Measurements from ENCODE around the gene NLGN1. TPM values are rescaled to one million over a fixed set of nuclear protein-coding genes. Genes with fewer than 3 reads are reported as not detected.

Gene NLGN1
- total RNA-seq, 1 donor from 2014 or later, result not detected

DNA sequence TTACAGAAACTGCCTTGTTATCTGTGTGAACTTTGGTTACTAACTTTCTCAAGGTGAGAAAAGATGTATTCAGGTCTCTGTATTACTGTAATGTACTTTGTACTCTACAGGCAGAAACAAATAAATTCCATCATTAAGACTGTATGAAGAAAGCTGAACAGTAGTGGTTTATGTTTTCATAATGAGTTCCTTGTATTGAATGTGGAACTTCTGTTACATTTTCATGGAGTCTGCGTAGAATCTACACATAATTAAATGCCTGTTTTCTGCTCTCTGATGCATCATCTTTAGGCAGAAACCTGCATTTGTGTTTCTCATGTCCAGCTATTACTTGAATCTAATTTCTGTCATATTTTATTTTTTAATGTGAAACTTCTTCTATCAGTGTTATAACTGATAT is 302.8 kb downstream of the NLGN1 start:
- no peak overlapping the region for H3K27ac Mint-ChIP-seq
- no peaks in the 10 kb centered on the region for H3K4me1 Mint-ChIP-seq
- ChIA-PET CTCF (no interaction called here), POLR2A (no interaction called here)
- no peak for ATAC-seq (ENCODE audit: low read depth)
- TF ChIP-seq, protein P1, sequence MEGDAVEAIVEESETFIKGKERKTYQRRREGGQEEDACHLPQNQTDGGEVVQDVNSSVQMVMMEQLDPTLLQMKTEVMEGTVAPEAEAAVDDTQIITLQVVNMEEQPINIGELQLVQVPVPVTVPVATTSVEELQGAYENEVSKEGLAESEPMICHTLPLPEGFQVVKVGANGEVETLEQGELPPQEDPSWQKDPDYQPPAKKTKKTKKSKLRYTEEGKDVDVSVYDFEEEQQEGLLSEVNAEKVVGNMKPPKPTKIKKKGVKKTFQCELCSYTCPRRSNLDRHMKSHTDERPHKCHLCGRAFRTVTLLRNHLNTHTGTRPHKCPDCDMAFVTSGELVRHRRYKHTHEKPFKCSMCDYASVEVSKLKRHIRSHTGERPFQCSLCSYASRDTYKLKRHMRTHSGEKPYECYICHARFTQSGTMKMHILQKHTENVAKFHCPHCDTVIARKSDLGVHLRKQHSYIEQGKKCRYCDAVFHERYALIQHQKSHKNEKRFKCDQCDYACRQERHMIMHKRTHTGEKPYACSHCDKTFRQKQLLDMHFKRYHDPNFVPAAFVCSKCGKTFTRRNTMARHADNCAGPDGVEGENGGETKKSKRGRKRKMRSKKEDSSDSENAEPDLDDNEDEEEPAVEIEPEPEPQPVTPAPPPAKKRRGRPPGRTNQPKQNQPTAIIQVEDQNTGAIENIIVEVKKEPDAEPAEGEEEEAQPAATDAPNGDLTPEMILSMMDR (IDR thresholded peaks at IDR 0.05), result no peak
- intact Hi-C loops (cut with micrococcal nuclease), result no loop called here
- H3K9me3 Mint-ChIP-seq, result peaks cover 2% of the 10 kb centered on the region
- no peak overlapping the region for H3K4me3 Mint-ChIP-seq
- no peak for DNase-seq
- H3K36me3 Mint-ChIP-seq (ENCODE audit: low read depth), result no peaks in the 10 kb centered on the region
- no peaks in the 10 kb centered on the region for H3K27me3 Mint-ChIP-seq

DNA sequence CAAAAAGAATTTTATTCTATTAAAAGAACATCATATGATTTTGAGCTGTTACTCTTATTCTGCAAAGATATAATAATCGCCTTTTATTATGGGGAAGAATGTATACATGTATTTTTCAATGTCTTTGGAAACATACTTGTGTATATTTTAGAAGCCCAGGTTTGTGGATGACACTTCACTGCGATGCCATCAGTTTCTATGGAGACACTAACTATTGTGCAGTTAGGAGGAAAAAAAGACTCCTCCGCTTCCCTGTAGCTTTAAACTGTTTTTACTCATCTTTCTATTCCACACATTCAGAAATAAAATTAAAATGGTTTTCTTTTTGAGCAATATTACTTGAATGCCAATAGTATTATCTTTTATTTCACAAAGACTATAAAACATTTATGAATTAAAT is 305.0 kb downstream of the NLGN1 start:
- Mint-ChIP-seq H3K4me1 (no peaks in the 10 kb centered on the region), H3K4me3 (no peak overlapping the region), H3K9me3 (peaks cover 2% of the 10 kb centered on the region), H3K27me3 (no peaks in the 10 kb centered on the region), H3K36me3 (ENCODE audit: low read depth) (no peaks in the 10 kb centered on the region), H3K27ac (no peak overlapping the region)
- intact Hi-C loops (cut with micrococcal nuclease), result no loop called here
- ATAC-seq (ENCODE audit: low read depth), result no peak
- no peak for DNase-seq
- POLR2A ChIA-PET, result no interaction called here
- TF ChIP-seq, protein P1 (IDR thresholded peaks at IDR 0.05), result no peak
- CTCF ChIA-PET, result no interaction called here

DNA sequence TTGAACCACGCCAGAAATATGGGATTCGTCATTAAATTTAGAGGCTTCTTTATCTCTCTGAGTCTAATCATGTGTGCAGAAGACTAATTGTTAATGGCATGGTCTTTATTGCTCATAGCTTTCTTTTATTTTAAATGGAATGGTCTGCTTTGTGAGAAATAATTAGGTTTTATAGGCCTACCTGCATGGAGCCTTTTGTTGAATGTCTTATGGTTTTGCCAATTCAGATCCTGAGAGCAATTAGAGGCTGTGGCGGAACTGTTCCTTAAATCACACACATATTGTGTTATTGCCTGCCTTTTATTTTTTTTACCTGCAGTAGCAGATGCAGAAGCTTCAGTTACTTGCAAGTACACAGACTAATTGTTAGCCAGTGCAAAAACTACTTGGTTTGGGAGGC is 306.2 kb downstream of the NLGN1 start:
- H3K27me3 Mint-ChIP-seq, result no peaks in the 10 kb centered on the region
- ChIA-PET POLR2A (no interaction called here), CTCF (no interaction called here)
- H3K36me3 Mint-ChIP-seq (ENCODE audit: low read depth), result no peaks in the 10 kb centered on the region
- intact Hi-C loops (cut with micrococcal nuclease), result no loop called here
- peaks cover 2% of the 10 kb centered on the region for H3K9me3 Mint-ChIP-seq
- no peak overlapping the region for H3K27ac Mint-ChIP-seq
- no peak overlapping the region for H3K4me3 Mint-ChIP-seq
- DNase-seq (no peak), ATAC-seq (ENCODE audit: low read depth) (no peak)
- H3K4me1 Mint-ChIP-seq, result no peaks in the 10 kb centered on the region
- TF ChIP-seq, protein P1 (IDR thresholded peaks at IDR 0.05), result no peak

DNA sequence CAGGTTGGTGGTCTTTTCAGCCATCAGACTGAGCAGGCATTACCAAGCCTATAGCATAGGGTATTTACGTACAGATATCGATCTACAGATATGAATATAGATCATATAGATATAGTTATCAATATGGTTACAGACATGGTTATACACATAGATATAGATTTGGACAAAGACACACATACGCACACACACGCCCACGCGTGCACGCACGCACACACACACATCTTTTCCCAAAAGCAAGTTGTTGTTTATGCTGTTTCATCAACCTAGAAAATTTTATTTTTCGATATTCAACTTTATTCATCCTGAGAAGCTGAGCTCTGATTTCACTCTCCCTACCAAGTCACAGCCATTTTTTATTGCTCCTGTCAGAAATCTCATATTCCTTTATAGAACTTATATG is 309.1 kb downstream of the NLGN1 start:
- ChIA-PET POLR2A (no interaction called here), CTCF (no interaction called here)
- H3K27me3 Mint-ChIP-seq, result no peaks in the 10 kb centered on the region
- intact Hi-C loops (cut with micrococcal nuclease), result no loop called here
- H3K36me3 Mint-ChIP-seq (ENCODE audit: low read depth), result no peaks in the 10 kb centered on the region
- no peak overlapping the region for H3K27ac Mint-ChIP-seq
- DNase-seq (no peak), ATAC-seq (ENCODE audit: low read depth) (no peak)
- H3K4me3 Mint-ChIP-seq, result no peak overlapping the region
- H3K4me1 Mint-ChIP-seq, result no peaks in the 10 kb centered on the region
- H3K9me3 Mint-ChIP-seq, result no peaks in the 10 kb centered on the region
- TF ChIP-seq, protein P1 (IDR thresholded peaks at IDR 0.05), result no peak

DNA sequence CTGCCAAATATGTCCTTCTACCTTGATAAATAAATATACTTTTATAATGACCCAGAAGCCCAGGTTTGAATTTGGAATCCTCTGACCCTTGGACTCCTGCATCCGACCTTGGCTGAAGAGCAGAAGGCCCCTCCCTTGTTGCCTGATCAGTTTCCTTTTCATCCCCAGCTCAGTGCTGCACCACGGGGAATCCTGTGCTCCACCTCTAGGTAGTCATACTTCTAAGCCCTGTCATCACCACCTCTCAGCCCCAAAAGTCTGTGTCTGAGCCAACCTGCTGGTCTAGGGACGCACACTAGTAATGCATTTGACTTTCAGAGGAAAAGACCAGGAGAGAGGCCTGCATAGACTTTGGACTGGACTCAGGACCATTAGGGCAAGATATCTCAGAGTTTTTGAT is 310.6 kb downstream of the NLGN1 start:
- no peak overlapping the region for H3K4me3 Mint-ChIP-seq
- ATAC-seq (ENCODE audit: low read depth), result no peak
- TF ChIP-seq, protein P1 (IDR thresholded peaks at IDR 0.05), result no peak
- H3K9me3 Mint-ChIP-seq, result peaks cover 3% of the 10 kb centered on the region
- no peak for DNase-seq
- H3K36me3 Mint-ChIP-seq (ENCODE audit: low read depth), result no peaks in the 10 kb centered on the region
- H3K4me1 Mint-ChIP-seq, result no peaks in the 10 kb centered on the region
- no peak overlapping the region for H3K27ac Mint-ChIP-seq
- ChIA-PET CTCF (no interaction called here), POLR2A (no interaction called here)
- intact Hi-C loops (cut with micrococcal nuclease), result no loop called here
- no peaks in the 10 kb centered on the region for H3K27me3 Mint-ChIP-seq

All from activated B cell treated with CpG ODN at 0.5 μM for 24 hours (primary cell).